Kidney epithelial cell (primary cell): ENCODE results near the gene SRGAP1. TPM values are rescaled to one million over a fixed set of nuclear protein-coding genes. Genes with fewer than 3 reads are reported as not detected.

Source experiments
- DNase-seq: peaks from one replicate; pipeline ENCODE4 v3.0.0-alpha.2; 2010; ENCODE audit warnings: low read depth
- H3K27me3 ChIP-seq: 2 replicates; pipeline ENCODE4 v1.6.0; 2011; ENCODE audit warnings: low read length; ENCODE audit not compliant: control insufficient read depth, insufficient read depth
- H3K36me3 ChIP-seq: 2 replicates; pipeline ENCODE4 v1.5.1; 2011; ENCODE audit warnings: low read length; ENCODE audit not compliant: control insufficient read depth, insufficient read depth
- H3K4me3 ChIP-seq: 2 replicates; pipeline ENCODE4 v1.5.1; 2011; ENCODE audit warnings: low read depth, mild to moderate bottlenecking, control low read depth, low read length
- CTCF ChIP-seq: IDR thresholded peaks from 2 replicates; pipeline ENCODE4 v1.5.1; 2011; ENCODE audit warnings: mild to moderate bottlenecking, moderate library complexity, low read length, control low read depth, inconsistent platforms; ENCODE audit not compliant: insufficient read depth, poor library complexity, severe bottlenecking
- total RNA-seq: library from RNA; depleted of rRNA; stranded (reverse); fragments of >200 nt; gene quantifications from 2 replicates; pipeline ENCODE4 v1.2.3, GENCODE V29; 2015

The SRGAP1 gene
- 17.5 and 28.9 TPM in 2 replicates for total RNA-seq

GRCh38 chr12:63844391-63845341 lies at the start of gene SRGAP1:
Gene SRGAP1 (plus strand): TSS chr12:63844700. CDS start chr12:63844817, 117 bp downstream.
- Histone ChIP-seq H3K4me3 (peak within 1 kb of the TSS; percentile 98), H3K27me3 (no peaks in the 10 kb centered on the region), H3K36me3 (no peaks in the 10 kb centered on the region)
- no peak for DNase-seq
- peak; percentile 10 for TF ChIP-seq CTCF

- no peak for DNase-seq
- H3K36me3 ChIP-seq = no peaks in the 10 kb centered on the region
- no peaks in the 10 kb centered on the region for H3K27me3 ChIP-seq
- H3K4me3 ChIP-seq = no peak overlapping the region
- TF ChIP-seq CTCF = no peak
Measured at GRCh38 chr12:63795032-63795687, 49.3 kb upstream of the SRGAP1 start.

- H3K36me3 ChIP-seq = no peaks in the 10 kb centered on the region
- H3K27me3 ChIP-seq = no peaks in the 10 kb centered on the region
- no peak for DNase-seq
- no peak overlapping the region for H3K4me3 ChIP-seq
- TF ChIP-seq CTCF = no peak
Measured at GRCh38 chr12:63795944-63796343, 48.6 kb upstream of the SRGAP1 start.

GRCh38 chr12:63802012-63802608 lies 42.4 kb upstream of the SRGAP1 start:
- H3K36me3 ChIP-seq = peaks cover 2% of the 10 kb centered on the region
- TF ChIP-seq CTCF = peak; percentile 56
- H3K27me3 ChIP-seq = no peaks in the 10 kb centered on the region
- no peak overlapping the region for H3K4me3 ChIP-seq
- no peak for DNase-seq

- Histone ChIP-seq H3K27me3 (no peaks in the 10 kb centered on the region), H3K4me3 (no peak overlapping the region), H3K36me3 (peaks cover 2% of the 10 kb centered on the region)
- no peak for TF ChIP-seq CTCF
- no peak for DNase-seq
Measured at GRCh38 chr12:63804746-63805145, 39.8 kb upstream of the SRGAP1 start.
